NCI-H1092 treated with DMSO at 0.1 percent for 48 hours (cell line): ENCODE results near the gene TUBB.
"Not testable (repeated sequence)": the region's sequence is repeated elsewhere in the genome, so short reads cannot be mapped to it uniquely, and the experiment has no call there.

Experiments used
- DNase-seq: peaks from one replicate; lab custom pipeline; 2025; lab: John Stamatoyannopoulos, UW

Gene TUBB

GRCh38 chr6:30740540-30740870 is 20.4 kb downstream of the TUBB start:
- no peak for DNase-seq

DNA sequence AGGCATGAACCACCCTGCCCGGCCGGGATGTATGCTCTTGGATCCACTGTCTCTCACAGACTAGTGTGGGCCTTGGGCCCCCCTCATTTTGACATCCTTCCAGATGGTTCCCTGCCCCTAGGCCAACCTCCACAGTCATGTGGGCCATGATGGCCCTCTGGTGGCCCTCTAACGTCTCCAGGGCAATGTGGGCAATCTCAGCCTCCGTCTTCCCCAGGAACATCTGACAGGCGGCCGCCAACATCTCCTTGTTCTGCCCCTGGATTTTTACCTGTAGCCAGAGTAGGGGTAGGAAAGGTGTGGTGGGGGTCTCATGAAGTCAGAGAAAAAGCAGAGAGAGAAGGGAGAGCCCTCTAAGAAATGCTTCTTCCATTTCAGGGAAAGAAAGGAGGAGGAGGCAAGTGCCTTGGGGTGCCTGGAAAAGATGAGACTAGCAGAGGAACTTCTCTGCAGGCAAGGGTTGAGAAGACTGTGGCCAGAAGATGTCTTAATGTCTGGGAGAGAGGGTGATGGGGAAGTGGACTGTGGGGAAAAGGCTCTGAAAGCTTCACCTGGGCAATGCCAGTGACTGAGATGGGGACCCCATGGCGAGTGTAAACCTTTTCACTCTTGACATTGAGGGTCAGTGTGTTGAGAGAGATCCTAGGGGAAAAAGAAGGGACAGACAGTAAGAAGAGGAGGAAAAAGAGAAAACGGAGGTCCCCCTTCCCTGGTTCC is 21.1 kb downstream of the TUBB start:
- DNase-seq: no peak

- DNase-seq: no peak
These were observed 21.7 kb downstream of the TUBB start for GRCh38 chr6:30741789-30742315.

DNA sequence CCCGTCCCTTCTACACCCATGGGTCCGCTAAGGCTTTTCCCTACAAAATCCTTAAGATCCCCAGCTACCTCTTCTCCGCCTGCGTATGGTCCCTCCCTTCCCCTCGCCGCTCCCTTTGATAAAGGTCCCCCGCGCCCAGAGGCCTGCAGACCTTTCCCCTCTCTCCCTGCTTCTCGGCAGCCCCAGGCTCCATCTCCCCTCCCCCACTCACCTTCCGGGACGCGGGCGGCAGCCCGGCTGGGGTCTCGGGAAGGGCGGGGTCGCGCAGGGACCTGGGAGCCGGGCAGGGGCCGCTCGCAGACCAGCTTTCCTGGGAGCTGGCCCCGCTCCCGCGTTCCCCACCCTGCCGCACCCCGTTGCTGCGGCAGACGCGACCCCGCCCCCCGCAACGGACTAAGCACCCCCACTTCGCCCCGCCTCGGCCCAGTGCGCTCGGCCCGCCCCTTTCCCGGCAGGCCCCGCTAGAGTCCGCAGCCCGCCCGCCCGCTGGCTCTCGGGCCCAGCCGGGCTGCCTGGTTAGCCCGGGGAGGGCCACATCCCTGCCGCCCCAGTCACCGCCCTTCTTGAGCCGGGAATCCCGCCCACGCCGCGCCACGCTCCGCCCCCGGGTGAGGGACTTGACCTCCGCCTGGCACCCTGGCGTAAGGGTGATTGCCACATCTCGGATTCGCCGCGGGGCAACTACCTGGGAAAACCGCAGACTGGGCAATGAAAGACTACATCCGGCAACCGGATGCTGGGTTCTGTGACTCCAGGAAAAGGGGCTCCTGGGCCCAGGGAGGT is 22.4 kb downstream of the TUBB start, which contains the start of gene FLOT1:
FLOT1 (minus strand) TSS at position 372 of the 783 bp plus-strand sequence. CDS start 498 bp downstream, outside the sequence.
- DNase-seq: peak; percentile 47

DNA sequence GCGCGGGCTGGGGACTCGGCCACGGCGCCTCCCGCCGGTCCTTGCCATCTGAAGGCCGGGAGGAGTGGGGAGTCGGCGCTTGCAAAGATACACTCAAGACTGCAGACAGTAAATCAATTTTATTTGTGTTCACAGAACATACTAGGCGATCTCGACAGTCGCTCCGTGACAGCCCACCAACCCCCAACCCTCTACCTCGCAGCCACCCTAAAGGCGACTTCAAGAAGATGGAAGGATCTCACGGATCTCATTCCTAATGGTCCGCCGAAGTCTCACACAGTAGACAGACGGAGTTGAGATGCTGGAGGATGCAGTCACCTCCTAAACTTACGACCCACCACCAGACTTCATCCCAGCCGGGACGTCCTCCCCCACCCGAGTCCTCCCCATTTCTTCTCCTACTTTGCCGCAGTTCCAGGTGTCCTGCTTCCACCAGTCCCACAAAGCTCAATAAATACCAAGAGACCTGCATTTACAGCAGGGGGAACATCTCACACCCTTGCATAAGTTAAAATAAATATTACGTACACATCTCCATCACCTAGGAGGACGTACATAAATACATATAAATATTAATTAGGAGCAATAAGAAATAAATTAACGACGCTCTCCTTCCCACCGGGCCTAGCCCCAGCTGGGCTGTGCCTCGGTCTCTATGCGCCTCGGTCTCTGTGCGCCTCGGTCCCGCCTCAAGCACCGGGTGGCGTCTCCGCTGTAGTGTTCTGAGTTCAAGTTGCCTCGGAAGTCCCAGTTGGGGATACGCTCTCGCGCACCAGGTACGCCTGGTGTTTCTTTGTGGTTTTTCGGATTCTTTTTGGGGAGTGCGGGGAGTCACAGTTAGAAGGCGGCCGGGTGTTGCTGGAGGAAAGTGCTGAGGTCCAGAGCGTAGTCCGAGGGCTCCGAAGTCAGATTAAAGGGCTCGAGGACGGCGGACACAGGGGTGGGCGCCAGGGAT is 23.2 kb downstream of the TUBB start:
- no peak for DNase-seq

- DNase-seq: no peak
These were observed 24.1 kb downstream of the TUBB start, which contains the start of gene IER3 for GRCh38 chr6:30744054-30744805. IER3 (minus strand) TSS chr6:30744547; CDS start chr6:30744518, 29 bp downstream.

- DNase-seq: no peak
These were observed 27.1 kb downstream of the TUBB start for GRCh38 chr6:30747300-30747687.

DNA sequence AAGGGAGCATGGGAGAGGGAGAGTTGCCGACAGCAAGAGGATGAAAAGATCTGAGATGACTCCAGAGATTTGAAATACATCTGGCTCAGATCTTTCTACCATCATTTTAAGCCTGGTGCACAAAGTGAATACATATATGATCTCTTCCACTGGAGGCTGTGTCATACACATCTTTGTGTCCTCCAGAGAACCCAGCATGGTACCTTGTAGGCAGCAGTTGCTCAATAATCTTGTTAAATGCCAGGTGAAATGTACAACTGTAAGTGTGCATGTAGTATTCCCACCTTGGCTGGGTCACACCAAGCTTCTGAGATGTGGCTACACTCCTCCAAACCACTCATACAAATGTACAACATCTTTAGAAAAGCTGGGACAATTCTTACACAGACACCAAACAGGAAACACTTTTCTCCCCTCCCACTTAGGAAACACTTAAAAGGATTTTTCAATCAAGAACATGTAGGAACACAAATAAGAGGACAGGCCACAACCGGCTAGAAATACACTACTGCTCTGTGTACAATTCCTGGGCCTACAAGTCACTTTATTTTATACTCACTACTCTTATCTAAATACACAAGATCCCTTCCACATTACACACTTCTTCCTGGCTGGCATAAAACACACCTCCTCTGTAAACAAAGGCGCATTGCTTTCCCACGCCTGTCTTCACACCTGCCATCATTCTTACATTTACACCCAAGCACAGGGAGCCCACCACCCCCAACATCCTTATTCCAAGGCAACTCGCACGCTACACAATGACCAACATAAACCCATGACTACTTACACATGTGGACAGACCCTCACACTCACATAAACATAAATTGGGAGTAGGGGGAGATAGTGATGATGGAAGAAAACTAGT is 28.0 kb downstream of the TUBB start:
- DNase-seq: no peak

GRCh38 chr6:30748851-30749540 is 28.8 kb downstream of the TUBB start:
- no peak for DNase-seq

DNA sequence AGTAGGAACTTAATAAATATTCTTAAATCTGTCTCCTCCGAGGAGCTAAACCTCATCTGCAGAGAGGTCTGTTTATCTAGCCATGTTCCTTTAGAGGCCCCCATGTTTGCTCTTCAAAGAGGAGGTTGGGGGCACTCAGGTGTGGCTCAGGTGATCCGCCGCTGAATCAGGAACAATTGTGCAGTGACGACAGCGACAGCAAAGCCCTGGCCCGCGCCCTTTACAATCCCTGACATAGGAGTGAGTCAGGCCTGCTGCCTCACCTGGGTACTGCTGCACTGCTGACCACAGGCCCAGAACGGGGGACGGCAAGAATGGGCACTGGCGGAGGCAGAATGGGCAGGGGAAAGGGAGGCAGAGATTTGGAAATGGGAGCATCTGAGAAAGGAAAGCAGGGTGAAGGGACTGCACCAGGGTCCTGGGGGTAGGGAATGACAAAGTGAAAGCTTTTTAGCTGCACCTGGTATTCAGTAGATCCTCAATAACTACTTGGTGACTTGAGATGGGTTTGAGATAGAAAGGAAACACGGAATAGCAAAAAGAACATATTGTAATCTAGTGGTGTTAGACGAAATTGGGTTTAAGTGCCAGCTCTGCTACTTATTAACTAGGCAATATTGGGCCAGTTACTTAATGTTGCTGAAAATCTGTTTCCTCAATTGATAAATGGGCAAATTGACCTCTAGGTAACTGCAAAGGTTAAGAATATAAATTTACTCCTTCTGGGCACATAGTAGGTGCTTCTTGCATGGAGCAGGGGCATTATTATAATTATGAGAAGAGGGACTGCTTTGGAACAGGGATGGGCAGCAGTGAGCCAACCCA is 29.6 kb downstream of the TUBB start:
- DNase-seq: no peak

- no peak for DNase-seq
These were observed 30.2 kb downstream of the TUBB start for GRCh38 chr6:30750379-30750668.

DNA sequence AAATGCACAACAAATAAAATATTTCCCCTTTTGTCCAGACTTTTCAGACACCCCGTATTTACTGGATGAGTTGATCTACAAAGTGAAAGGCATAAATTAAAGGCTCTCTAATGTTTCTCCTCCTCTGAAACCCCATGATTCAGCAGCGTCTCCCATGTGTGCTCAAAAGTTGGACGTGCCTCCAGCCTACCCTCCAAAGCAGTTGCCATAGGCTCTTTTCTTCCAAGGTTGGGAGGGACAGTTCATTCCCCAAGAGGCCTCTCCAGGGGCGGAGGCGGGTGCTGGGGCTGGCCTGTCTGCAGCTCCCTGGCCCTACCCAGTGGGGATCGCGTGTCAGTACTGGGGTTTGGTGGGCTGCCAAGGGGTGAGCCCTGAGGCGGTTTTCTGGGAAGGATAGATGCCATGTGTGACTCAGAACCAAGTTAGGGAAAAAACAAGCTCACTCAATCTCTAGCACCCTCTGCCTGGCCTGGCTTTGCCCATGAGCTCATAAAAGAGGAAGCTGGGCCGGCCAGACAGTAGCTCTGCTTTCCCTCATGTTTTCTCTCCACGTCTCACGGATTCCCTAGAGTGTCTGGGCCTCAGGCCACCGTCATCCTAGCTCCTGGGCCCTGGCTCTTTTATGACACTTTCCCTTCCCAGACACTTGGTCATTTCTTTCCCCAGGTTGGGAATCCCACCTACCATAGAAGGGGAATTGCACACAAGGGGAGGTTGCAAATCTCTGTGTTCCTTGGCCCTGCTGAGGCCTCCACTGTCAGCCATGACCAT is 32.2 kb downstream of the TUBB start:
- no peak for DNase-seq

GRCh38 chr6:30754631-30755030 is 34.5 kb downstream of the TUBB start:
- no peak for DNase-seq

DNA sequence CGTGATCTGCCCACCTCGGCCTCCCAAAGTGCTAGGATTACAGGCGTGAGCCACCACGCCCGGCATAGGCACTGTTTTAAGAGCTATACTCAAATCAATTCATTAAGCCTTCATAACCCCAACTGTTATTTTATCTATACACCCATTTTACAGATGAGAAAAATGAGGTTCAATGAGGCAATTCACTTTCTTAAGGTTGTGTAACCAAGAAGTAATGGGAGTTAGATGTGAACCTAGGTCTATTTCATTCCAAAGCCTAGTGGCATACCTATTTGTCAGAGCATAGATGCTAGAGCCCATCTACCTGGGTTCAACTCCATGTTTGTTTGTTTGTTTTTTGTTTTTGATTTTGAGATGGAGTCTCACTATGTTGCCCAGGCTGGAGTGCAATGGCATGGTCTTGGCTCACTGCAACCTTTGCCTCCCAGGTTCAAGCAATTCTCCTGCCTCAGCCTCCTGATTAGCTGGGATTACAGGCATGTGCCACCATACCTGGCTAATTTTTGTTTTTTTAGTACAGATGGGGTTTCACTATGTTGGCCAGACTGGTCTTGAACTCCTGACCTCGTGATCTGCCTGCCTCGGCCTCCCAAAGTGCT is 36.4 kb downstream of the TUBB start:
- not testable (repeated sequence) for DNase-seq

- no peak for DNase-seq
These were observed 37.2 kb downstream of the TUBB start for GRCh38 chr6:30757261-30757904.

- no peak for DNase-seq
These were observed 39.6 kb downstream of the TUBB start for GRCh38 chr6:30759575-30760239.

- DNase-seq: no peak
These were observed 40.4 kb downstream of the TUBB start for GRCh38 chr6:30760549-30760948.
